MM.1S (cell line): ENCODE data around the gene SH3GL2.

Experiments used
- DNase-seq: peaks from one replicate; pipeline ENCODE4 v3.0.0-alpha.2; 2015
- H2AFZ ChIP-seq: fragments of 300-600 bp; sonication (generic); 2 replicates; pipeline ENCODE4 v1.6.0; 2016; ENCODE audit warnings: antibody characterized with exemption, low read length
- H3F3A ChIP-seq: fragments of 300-600 bp; sonication (generic); 2 replicates; pipeline ENCODE4 v1.6.1; 2016; ENCODE audit warnings: mild to moderate bottlenecking, antibody characterized with exemption, low read length, moderate library complexity, mixed read lengths; ENCODE audit not compliant: insufficient read depth
- H3K27ac ChIP-seq: fragments of 300-600 bp; sonication (generic); 2 replicates; pipeline ENCODE4 v1.5.1; 2016; ENCODE audit warnings: mild to moderate bottlenecking, low read length
- H3K27me3 ChIP-seq: fragments of 300-600 bp; sonication (generic); replicated peaks from 2 replicates; pipeline ENCODE4 v1.6.0; 2016; ENCODE audit warnings: low read length; ENCODE audit not compliant: insufficient read depth
- H3K36me3 ChIP-seq: fragments of 300-600 bp; sonication (generic); replicated peaks from 2 replicates; pipeline ENCODE4 v1.6.1; 2016; ENCODE audit warnings: mild to moderate bottlenecking, low read length, mixed read lengths; ENCODE audit not compliant: insufficient read depth
- H3K4me1 ChIP-seq: fragments of 300-600 bp; sonication (generic); 2 replicates; pipeline ENCODE4 v1.6.1; 2016; ENCODE audit warnings: low read length, mixed read lengths
- H3K4me2 ChIP-seq: fragments of 300-600 bp; sonication (generic); 2 replicates; pipeline ENCODE4 v1.6.0; 2016; ENCODE audit warnings: low read depth, low read length
- H3K4me3 ChIP-seq: fragments of 300-600 bp; sonication (generic); 2 replicates; pipeline ENCODE4 v1.5.1; 2016; ENCODE audit warnings: low read length, mixed read lengths
- H3K79me2 ChIP-seq: fragments of 300-600 bp; sonication (generic); 2 replicates; pipeline ENCODE4 v1.6.1; 2016; ENCODE audit warnings: mixed run types, low read length, mixed read lengths
- H3K9ac ChIP-seq: fragments of 300-600 bp; sonication (generic); 2 replicates; pipeline ENCODE4 v1.6.1; 2016; ENCODE audit warnings: low read length, mixed read lengths
- H3K9me2 ChIP-seq: fragments of 300-600 bp; sonication (generic); replicated peaks from 2 replicates; pipeline ENCODE4 v1.6.1; 2016; ENCODE audit warnings: mild to moderate bottlenecking, low read length, mixed read lengths; ENCODE audit not compliant: insufficient read depth
- H3K9me3 ChIP-seq: fragments of 300-600 bp; sonication (generic); replicated peaks from 2 replicates; pipeline ENCODE4 v1.6.1; 2016; ENCODE audit warnings: mild to moderate bottlenecking, low read length, mixed read lengths; ENCODE audit not compliant: insufficient read depth
- H4K20me1 ChIP-seq: fragments of 300-600 bp; sonication (generic); 2 replicates; pipeline ENCODE4 v1.6.1; 2016; ENCODE audit warnings: mild to moderate bottlenecking, low read length, moderate library complexity, mixed read lengths; ENCODE audit not compliant: insufficient read depth
- CTCF ChIP-seq: fragments of 300-600 bp; sonication (generic); IDR thresholded peaks from 2 replicates; pipeline ENCODE4 v1.5.1; 2016; ENCODE audit warnings: antibody characterized with exemption, low read length, mixed read lengths
- EZH2 ChIP-seq: fragments of 300-600 bp; sonication (generic); optimal IDR thresholded peaks from 2 replicates; pipeline ENCODE3; 2017; ENCODE audit warnings: low read depth, mild to moderate bottlenecking, antibody characterized with exemption, low read length, mixed read lengths
- EZH2phosphoT487 ChIP-seq: fragments of 300-600 bp; sonication (generic); IDR thresholded peaks from 2 replicates; pipeline ENCODE4 v1.6.1; 2018; ENCODE audit warnings: antibody characterized with exemption, low read length

SH3GL2 gene

GRCh38 chr9:17757816-17758215, 178.9 kb downstream of the SH3GL2 start:
- TF ChIP-seq EZH2phosphoT487 (no peak), EZH2 (no peak), CTCF (no peak)
- DNase-seq: no peak

GRCh38 chr9:17760250-17760649, 181.4 kb downstream of the SH3GL2 start:
- H3K9me3 ChIP-seq: no peaks in the 10 kb centered on the region
- H3K79me2 ChIP-seq: no peaks in the 10 kb centered on the region
- H3K9ac ChIP-seq: no peak overlapping the region
- H2AFZ ChIP-seq: no peak overlapping the region
- H3F3A ChIP-seq: no peaks in the 10 kb centered on the region
- H3K4me1 ChIP-seq: no peaks in the 10 kb centered on the region
- TF ChIP-seq CTCF (no peak), EZH2phosphoT487 (no peak), EZH2 (no peak)
- H3K27me3 ChIP-seq: no peaks in the 10 kb centered on the region
- no peak overlapping the region for H3K4me3 ChIP-seq
- no peak overlapping the region for H3K27ac ChIP-seq
- H3K9me2 ChIP-seq: no peaks in the 10 kb centered on the region
- H4K20me1 ChIP-seq: no peaks in the 10 kb centered on the region
- H3K36me3 ChIP-seq: no peaks in the 10 kb centered on the region
- H3K4me2 ChIP-seq: no peak overlapping the region
- DNase-seq: no peak

More at GRCh38 chr9:17757816-17758215, 178.9 kb downstream of the SH3GL2 start:
- no peaks in the 10 kb centered on the region for H3K79me2 ChIP-seq
- no peaks in the 10 kb centered on the region for H3K36me3 ChIP-seq
- no peaks in the 10 kb centered on the region for H4K20me1 ChIP-seq
- no peak overlapping the region for H3K4me3 ChIP-seq
- H3F3A ChIP-seq: no peaks in the 10 kb centered on the region
- H3K9me2 ChIP-seq: no peaks in the 10 kb centered on the region
- H3K9ac ChIP-seq: no peak overlapping the region
- no peaks in the 10 kb centered on the region for H3K9me3 ChIP-seq
- no peak overlapping the region for H2AFZ ChIP-seq
- no peaks in the 10 kb centered on the region for H3K4me1 ChIP-seq
- no peak overlapping the region for H3K4me2 ChIP-seq
- no peaks in the 10 kb centered on the region for H3K27me3 ChIP-seq
- H3K27ac ChIP-seq: no peak overlapping the region

- Histone ChIP-seq H3K9me2 (no peaks in the 10 kb centered on the region), H3F3A (no peaks in the 10 kb centered on the region), H3K4me2 (no peak overlapping the region), H2AFZ (no peak overlapping the region), H3K27me3 (no peaks in the 10 kb centered on the region), H4K20me1 (no peaks in the 10 kb centered on the region), H3K79me2 (no peaks in the 10 kb centered on the region), H3K4me3 (no peak overlapping the region), H3K9ac (no peak overlapping the region), H3K9me3 (no peaks in the 10 kb centered on the region), H3K36me3 (no peaks in the 10 kb centered on the region), H3K4me1 (no peaks in the 10 kb centered on the region), H3K27ac (no peak overlapping the region)
- TF ChIP-seq CTCF (no peak), EZH2 (no peak), EZH2phosphoT487 (no peak)
- no peak for DNase-seq
These were observed 183.3 kb downstream of the SH3GL2 start for GRCh38 chr9:17761984-17762676.
